ENCODE data around the gene MFRP.

DNA sequence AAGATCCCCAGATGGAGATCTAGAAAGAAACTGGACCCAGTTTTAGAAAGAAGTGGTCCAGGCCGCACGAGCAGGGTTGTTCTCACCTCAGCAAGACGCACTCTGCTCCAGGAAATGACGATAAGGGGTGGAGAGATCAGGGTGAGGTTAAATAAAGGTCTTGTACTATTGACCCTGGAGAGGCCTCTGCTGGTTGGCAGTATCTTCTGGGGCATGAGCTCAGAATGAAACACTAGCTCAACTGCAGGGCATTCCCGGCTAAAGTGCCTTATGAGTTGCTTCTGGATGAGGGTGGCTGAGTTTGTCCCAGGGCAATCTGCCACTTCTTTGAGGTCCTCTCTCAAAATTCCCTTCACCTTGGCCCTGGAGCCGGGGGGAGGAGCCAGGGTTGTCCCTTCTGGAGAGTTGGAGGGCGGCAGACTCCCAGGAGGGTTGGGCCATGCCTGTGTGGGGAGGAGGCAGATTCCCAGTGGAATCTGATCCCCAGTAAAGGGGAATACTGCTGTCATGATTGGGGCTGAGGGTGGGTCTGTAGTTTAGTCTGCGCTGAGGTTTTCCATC is 24.1 kb upstream of the MFRP start:
- TF ChIP-seq CTCF (conservative IDR thresholded peaks at IDR 0.05 in 1 of 2, IDR thresholded peaks at IDR 0.05 in 1 of 2; ENCODE audit: low read depth in 1 of 2, low read length in 2 of 2) (no peak), EZH2 (IDR thresholded peaks at IDR 0.05; ENCODE audit: low read length, missing control alignments) (no peak)
